ENCODE data around the gene FAM149B1. TPM values are rescaled to one million over a fixed set of nuclear protein-coding genes. Genes with fewer than 3 reads are reported as not detected.

The FAM149B1 gene
- total RNA-seq, 2 experiments from 2014 or later = 7.0 to 7.7 TPM

DNA sequence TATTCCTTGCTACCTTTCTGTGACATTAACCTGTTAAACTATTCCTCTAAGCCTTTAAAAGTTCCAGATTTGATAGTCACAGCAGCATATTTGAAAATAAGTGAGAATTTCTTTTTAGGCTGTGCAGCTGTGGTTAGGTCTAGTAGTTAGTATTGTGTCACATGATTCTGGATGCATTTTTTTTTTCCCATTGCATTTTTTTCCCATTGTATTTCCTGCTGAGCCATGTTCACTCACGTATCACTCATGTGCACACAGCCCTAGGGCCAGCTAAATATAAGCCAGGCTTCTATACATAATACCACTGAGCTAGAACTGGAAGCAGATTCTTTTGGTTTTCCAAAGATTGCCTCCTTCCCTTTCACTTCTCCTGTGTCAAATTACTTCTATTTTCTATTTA lies 41.8 kb downstream of the FAM149B1 start:
- Mint-ChIP-seq H3K36me3 (ENCODE audit: low read depth) (peaks cover 73% of the 10 kb centered on the region), H3K9me3 (no peaks in the 10 kb centered on the region), H3K4me3 (no peak overlapping the region), H3K27me3 (no peaks in the 10 kb centered on the region), H3K4me1 (ENCODE audit: low read depth) (no peaks in the 10 kb centered on the region), H3K27ac (no peak overlapping the region)
- Histone ChIP-seq H3K4me1 (ENCODE audit: insufficient read depth, low read length) (no peaks in the 10 kb centered on the region), H3K9me3 (ENCODE audit: control insufficient read depth in 1 of 2, insufficient read depth in 1 of 2, low read length in 2 of 2) (peaks cover 0 to 4% of the 10 kb centered on the region in 2 experiments), H3K36me3 (ENCODE audit: insufficient read depth, low read length) (peaks cover 9% of the 10 kb centered on the region), H3K4me3 (ENCODE audit: low read length) (no peak overlapping the region), H3K27me3 (ENCODE audit: control insufficient read depth in 1 of 2, insufficient read depth in 2 of 2, low read length in 2 of 2) (no peaks in the 10 kb centered on the region), H3K27ac (ENCODE audit: low read depth in 1 of 2, low read length in 2 of 2) (no peak overlapping the region)
- no peak for ATAC-seq (ENCODE audit: poor library complexity)
- TF ChIP-seq, protein P1, sequence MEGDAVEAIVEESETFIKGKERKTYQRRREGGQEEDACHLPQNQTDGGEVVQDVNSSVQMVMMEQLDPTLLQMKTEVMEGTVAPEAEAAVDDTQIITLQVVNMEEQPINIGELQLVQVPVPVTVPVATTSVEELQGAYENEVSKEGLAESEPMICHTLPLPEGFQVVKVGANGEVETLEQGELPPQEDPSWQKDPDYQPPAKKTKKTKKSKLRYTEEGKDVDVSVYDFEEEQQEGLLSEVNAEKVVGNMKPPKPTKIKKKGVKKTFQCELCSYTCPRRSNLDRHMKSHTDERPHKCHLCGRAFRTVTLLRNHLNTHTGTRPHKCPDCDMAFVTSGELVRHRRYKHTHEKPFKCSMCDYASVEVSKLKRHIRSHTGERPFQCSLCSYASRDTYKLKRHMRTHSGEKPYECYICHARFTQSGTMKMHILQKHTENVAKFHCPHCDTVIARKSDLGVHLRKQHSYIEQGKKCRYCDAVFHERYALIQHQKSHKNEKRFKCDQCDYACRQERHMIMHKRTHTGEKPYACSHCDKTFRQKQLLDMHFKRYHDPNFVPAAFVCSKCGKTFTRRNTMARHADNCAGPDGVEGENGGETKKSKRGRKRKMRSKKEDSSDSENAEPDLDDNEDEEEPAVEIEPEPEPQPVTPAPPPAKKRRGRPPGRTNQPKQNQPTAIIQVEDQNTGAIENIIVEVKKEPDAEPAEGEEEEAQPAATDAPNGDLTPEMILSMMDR (IDR thresholded peaks at IDR 0.05) = no peak
- POLR2A ChIA-PET = no interaction called here
- CTCF ChIA-PET = no interaction called here
- no peak for DNase-seq
- intact Hi-C loops (cut with DNase I, micrococcal nuclease) = no loop called here

DNA sequence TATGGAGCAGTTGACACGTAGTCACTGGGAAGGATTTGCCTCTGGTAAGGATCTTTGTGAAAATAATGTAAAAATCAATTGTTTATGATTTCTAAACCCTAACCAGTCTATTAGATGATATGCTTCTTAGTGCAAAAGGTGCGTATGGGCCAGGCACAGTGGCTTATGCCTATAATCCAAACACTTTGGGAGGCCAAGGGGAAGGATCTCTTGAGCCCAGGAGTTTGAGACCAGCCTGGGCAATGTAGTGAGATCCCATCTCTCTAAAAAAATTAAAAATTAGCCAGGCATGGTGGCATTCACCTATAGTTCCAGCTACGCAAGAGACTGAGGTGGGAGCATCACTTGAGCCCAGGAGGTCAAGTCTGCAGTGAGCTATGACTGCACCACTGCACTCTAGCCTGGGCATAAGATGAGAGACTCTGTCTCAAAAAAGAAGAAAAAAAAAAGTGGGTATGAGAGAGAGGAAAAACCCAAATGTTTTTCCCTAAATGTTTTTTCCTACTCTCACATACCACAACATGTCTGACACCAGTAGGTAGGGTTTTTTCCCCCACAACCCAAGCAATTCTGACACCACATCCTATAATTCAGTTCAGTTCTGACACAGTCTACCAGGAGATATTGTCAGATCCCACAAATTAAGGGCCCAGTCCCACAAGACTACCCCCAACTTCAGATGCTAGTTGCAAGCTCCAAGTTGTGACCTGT lies 42.6 kb downstream of the FAM149B1 start:
- H3K4me3 Mint-ChIP-seq = no peak overlapping the region
- ATAC-seq (ENCODE audit: poor library complexity) (no peak), DNase-seq (no peak)
- H3K36me3 Mint-ChIP-seq (ENCODE audit: low read depth) = peaks cover 75% of the 10 kb centered on the region
- no peak overlapping the region for H3K4me3 ChIP-seq (ENCODE audit: low read length)
- TF ChIP-seq, protein P1 (IDR thresholded peaks at IDR 0.05) = no peak
- H3K27ac Mint-ChIP-seq = no peak overlapping the region
- H3K27ac ChIP-seq (ENCODE audit: low read depth in 1 of 2, low read length in 2 of 2) = no peak overlapping the region
- H3K36me3 ChIP-seq (ENCODE audit: insufficient read depth, low read length) = peaks cover 9% of the 10 kb centered on the region
- no peaks in the 10 kb centered on the region for H3K27me3 Mint-ChIP-seq
- peaks cover 0 to 4% of the 10 kb centered on the region in 2 experiments for H3K9me3 ChIP-seq (ENCODE audit: control insufficient read depth in 1 of 2, insufficient read depth in 1 of 2, low read length in 2 of 2)
- CTCF ChIA-PET = no interaction called here
- H3K9me3 Mint-ChIP-seq = no peaks in the 10 kb centered on the region
- intact Hi-C loops (cut with DNase I, micrococcal nuclease) = no loop called here
- H3K4me1 Mint-ChIP-seq (ENCODE audit: low read depth) = no peaks in the 10 kb centered on the region
- H3K27me3 ChIP-seq (ENCODE audit: control insufficient read depth in 1 of 2, insufficient read depth in 2 of 2, low read length in 2 of 2) = no peaks in the 10 kb centered on the region
- POLR2A ChIA-PET = no interaction called here
- no peaks in the 10 kb centered on the region for H3K4me1 ChIP-seq (ENCODE audit: insufficient read depth, low read length)

- POLR2A ChIA-PET = no interaction called here
- DNase-seq (no peak), ATAC-seq (ENCODE audit: poor library complexity) (no peak)
- Histone ChIP-seq H3K9me3 (ENCODE audit: control insufficient read depth in 1 of 2, insufficient read depth in 1 of 2, low read length in 2 of 2) (peaks cover 0 to 3% of the 10 kb centered on the region in 2 experiments), H3K27me3 (ENCODE audit: control insufficient read depth in 1 of 2, insufficient read depth in 2 of 2, low read length in 2 of 2) (no peaks in the 10 kb centered on the region), H3K27ac (ENCODE audit: low read depth in 1 of 2, low read length in 2 of 2) (no peak overlapping the region), H3K4me3 (ENCODE audit: low read length) (no peak overlapping the region), H3K36me3 (ENCODE audit: insufficient read depth, low read length) (peaks cover 13% of the 10 kb centered on the region), H3K4me1 (ENCODE audit: insufficient read depth, low read length) (no peaks in the 10 kb centered on the region)
- TF ChIP-seq, protein P1 (IDR thresholded peaks at IDR 0.05) = no peak
- Mint-ChIP-seq H3K4me1 (ENCODE audit: low read depth) (no peaks in the 10 kb centered on the region), H3K27me3 (no peaks in the 10 kb centered on the region), H3K27ac (no peak overlapping the region), H3K4me3 (no peak overlapping the region), H3K9me3 (no peaks in the 10 kb centered on the region), H3K36me3 (ENCODE audit: low read depth) (peaks cover 75% of the 10 kb centered on the region)
- intact Hi-C loops (cut with DNase I, micrococcal nuclease) = no loop called here
- CTCF ChIA-PET = no interaction called here
Observed at GRCh38 chr10:73211106-73211811, 43.3 kb downstream of the FAM149B1 start.
